HG03097 (cell line): ENCODE results near the gene HDC.

Source experiments
- ATAC-seq: cut with Tn5 transposase; IDR thresholded peaks from one replicate; pipeline ENCODE4 v1.9.1; 2021; ENCODE audit not compliant: unreplicated experiment, low FRiP score

Gene HDC

GRCh38 chr15:50256188-50257041 is 9.1 kb downstream of the HDC start:
- no peak for ATAC-seq

- no peak for ATAC-seq
Measured at GRCh38 chr15:50252556-50252955, 13.0 kb downstream of the HDC start.

- no peak for ATAC-seq
Measured at GRCh38 chr15:50251638-50252182, 13.8 kb downstream of the HDC start.

DNA sequence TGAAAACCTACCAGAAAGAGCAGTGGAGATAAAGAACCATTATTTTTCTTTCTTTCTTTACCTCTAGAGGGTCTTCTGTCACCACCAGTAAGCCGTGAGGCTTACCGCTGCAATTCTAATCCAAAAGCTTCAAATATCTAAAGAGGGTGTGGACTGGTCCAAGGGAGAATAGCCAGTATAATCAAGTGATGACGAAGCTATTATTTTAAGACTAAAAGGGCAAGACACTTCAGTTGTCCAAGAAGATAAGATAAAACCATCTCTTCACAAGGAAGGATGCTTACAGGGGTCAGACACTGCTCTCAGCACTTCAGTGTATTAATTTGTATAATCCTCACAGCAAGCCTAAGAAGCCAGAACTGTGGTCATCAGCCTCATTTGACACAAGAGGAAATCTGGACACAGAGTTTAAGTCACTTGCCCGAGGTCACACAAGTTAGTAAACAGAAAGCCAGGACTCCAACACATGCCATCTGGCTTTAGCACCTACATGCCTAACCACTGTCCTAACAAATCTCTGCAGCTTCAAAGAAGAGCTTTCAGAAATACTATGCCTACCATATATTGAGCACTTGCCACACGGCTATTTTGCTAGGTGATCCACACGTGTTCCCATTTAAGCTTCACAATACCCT is 14.6 kb downstream of the HDC start:
- no peak for ATAC-seq

- no peak for ATAC-seq
Measured at GRCh38 chr15:50249704-50250103, 15.8 kb downstream of the HDC start.

DNA sequence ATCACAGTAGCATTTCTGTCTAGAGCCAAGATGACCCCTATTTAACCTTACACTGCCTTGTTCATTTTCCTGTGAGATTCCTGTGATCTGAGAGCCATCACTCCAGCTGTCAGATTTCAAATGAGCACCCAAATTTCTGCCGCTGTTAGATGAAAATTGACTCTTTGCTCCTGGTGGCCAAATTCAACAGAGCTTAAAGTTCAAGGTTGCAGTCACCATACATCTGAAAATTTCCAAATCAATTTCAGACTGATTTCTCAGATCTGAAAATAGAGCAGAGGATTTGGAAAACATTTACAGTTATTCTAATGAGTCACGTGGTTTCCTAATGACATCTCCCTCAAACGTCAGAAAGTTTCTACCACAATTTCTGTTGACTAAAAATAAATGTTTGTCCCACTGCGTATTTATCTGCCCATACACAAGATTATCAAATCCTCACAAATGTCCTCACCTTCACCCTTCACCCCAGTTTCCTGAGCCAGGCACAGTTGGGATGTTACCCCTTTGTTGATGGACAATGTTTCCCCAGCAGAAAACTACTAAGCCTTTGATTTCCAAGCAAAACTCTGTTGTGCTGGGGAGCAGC is 16.4 kb downstream of the HDC start:
- no peak for ATAC-seq

- peak; percentile 74 for ATAC-seq
Measured at GRCh38 chr15:50247819-50248655, 17.5 kb downstream of the HDC start.

- no peak for ATAC-seq
Measured at GRCh38 chr15:50246631-50247030, 18.9 kb downstream of the HDC start.

DNA sequence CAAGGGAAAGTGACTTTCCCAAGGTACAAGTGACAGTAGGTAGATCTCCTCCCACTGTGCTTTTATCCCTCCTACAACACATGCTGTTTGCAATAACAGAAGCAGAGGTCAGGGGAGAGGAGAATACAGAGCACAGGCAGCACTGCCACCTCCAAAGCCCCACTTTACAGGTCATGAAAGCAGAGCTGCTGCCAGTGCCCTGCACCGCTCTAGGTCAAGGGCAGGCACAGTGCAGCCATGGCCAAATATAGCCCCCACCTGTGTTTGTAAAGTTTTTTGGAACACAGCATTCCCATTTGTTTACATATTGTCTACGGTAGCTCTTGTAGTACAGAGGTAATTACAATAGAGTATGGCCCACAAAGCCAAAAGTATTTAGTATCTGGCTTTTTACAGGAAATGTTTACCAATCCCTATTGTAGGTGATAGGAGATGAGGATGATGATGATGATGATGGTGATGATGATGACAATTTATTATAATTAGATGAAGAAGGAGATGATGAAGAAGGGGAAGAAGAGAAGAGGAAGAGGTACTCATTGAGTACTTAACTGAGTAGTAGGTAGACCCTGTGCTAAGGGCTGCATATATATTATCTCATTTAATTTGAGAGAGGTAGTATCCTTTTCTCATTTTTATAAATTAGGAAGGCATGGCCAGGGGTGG is 20.4 kb downstream of the HDC start:
- no peak for ATAC-seq

- ATAC-seq: no peak
Measured at GRCh38 chr15:50244153-50244552, 21.4 kb downstream of the HDC start.

GRCh38 chr15:50241684-50242450 is 23.7 kb downstream of the HDC start:
- no peak for ATAC-seq

DNA sequence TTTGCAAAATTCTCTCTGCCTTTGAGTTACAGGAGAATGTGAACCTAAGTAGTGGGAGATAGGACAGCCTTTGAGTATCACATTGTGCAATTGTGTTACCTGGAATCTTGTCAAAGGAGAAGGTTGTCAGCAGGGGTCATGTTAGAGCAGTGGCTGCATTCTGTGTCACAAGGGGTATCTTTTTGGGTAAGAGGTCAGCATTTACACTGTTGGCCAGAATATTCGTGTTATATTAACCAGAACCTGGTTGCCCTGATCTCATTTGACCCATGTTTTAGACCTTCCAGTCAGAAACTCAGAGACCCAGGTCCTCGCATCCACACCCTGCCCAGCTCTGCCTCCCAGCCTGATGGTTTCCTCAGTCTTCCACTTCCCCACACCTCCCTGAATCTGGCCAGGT is 27.3 kb downstream of the HDC start:
- ATAC-seq: no peak

DNA sequence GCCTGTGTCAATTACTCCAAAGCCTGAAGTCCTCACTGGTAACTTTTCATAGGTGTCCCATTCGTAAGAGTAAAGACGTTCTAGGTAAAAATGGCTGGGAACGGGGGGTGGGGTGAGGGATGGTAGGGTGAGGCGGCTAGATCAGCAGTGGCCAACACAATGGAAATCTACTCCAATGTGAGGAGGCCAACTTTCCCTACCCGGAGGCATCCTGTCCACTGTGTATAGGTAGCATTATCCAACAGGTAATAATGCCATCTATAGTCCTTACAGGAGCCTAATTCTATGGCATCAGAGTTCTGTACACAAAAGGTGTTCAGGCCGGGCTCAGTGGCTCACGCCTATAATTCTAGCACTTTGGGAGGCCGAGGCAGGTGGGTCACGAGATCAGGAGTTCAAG is 29.1 kb downstream of the HDC start:
- ATAC-seq: no peak

GRCh38 chr15:50235794-50236193 is 29.7 kb downstream of the HDC start:
- ATAC-seq: no peak

- no peak for ATAC-seq
Measured at GRCh38 chr15:50234764-50235163, 30.8 kb downstream of the HDC start.

- no peak for ATAC-seq
Measured at GRCh38 chr15:50233192-50233736, 32.3 kb downstream of the HDC start.

GRCh38 chr15:50232791-50233190 is 32.7 kb downstream of the HDC start:
- ATAC-seq: no peak

DNA sequence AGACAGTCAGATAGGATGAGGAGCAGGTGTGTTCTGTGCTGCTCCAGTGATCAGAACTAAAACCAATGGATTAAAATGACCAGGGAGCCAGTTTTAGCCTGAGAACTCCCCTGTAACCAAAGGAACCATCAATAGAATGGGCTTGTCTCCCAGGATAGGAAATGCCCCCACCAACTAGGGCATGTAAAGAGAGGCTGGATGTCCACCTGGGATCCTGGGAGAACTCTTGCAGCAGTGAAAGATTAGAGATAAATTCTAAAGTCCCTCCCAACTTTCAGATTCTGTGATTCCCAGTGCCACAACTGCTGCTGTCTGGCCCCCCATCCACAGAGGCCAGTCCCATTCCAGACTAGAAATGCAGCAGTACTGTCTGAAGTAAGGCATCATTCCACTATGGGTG is 33.8 kb downstream of the HDC start:
- no peak for ATAC-seq

- no peak for ATAC-seq
Measured at GRCh38 chr15:50229336-50229735, 36.2 kb downstream of the HDC start.
